HS-27A (cell line): Measurements from ENCODE around the gene NKAIN2.
"Not testable (repeated sequence)": the region's sequence is repeated elsewhere in the genome, so short reads cannot be mapped to it uniquely, and the experiment has no call there.

ENCODE experiments used
- DNase-seq: peaks from one replicate; pipeline ENCODE4 v3.0.0-alpha.2; 2012; ENCODE audit warnings: low read depth, missing footprints

The NKAIN2 gene

DNA sequence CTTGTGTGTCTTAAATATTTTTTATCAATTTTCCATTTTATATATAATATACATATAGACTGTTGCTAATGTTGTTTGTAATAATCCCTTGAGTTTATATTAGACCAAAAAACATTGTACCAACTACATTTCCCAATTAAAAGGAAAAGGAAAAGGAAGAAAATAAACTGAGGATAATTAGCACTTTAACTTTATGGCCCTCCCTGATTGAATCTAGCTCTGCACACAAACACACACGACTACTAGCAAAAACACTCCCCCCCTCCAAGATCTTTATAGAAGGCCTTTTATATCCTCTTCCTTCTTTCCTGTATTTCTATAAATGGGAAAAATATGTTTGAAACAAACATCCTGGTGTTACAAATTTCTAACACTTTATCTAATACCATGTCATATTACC lies 276.8 kb downstream of the NKAIN2 start:
- DNase-seq, result no peak

DNA sequence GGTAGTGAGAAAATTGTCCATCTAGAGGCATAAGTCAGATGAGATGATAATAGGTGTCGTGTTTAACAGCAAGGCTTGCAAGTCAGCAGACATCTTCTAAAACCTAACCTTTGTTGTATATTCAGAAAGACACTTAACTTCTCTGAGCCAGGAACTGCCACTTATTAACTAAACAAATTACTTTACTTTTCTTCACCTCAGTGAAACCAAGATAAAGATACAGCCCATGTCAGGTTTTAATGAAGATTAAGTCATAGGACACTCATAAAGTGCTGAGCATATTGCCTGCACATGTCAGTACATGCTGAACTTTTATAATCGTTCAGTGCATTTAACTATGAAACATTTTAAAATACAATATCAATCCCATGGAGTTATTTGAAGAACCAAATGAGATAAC lies 286.8 kb downstream of the NKAIN2 start:
- DNase-seq, result no peak

- DNase-seq, result no peak
These were observed 295.9 kb downstream of the NKAIN2 start for GRCh38 chr6:124099520-124099919.

- no peak for DNase-seq
These were observed 306.8 kb downstream of the NKAIN2 start for GRCh38 chr6:124110514-124110913.

- DNase-seq, result no peak
These were observed 315.9 kb downstream of the NKAIN2 start for GRCh38 chr6:124119596-124119995.

DNA sequence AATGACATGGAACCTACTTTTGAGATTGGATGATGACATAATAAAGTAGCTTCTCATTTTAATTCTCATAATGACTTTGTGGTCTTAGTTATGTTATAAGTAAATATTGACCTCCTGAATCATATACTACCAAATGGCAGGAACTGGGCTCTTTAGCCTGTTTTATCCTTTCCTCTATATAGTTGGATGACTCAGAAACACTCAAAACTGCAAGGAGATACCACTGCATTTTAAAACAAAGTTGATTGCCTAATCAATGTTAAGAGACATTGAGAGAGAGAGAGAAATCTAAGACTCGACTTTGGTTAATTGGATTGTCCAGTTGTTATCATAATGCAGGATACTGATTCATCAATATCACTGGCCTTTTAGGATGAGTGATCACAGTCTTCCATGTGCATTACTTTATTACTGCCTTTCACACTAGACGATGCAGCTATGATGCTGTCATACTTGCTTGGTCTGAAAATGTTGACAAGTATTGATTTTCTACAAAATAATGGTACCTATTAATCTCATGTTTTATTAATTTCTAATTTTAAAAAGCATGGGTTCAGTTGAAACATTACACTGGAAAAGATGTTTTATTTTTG lies 320.0 kb downstream of the NKAIN2 start:
- no peak for DNase-seq

DNA sequence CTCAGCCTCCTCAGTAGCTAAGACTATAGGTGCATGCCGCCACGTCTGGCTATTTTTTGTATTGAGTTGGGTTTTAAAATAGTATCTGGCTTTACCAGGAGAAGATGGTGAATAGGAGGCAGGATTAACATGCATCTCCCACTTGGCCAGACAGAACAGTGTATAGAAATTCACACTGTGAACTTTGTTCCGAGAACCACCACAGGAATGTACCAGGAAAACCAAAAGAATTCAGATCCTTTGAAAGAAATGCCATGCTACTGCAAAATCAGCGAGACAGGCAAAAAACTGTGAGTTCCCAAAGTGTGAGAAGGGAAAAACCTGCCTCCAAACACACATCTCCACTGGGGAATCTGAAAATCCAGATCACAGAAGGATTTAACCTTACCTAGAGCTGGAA lies 327.6 kb downstream of the NKAIN2 start:
- DNase-seq, result no peak

DNA sequence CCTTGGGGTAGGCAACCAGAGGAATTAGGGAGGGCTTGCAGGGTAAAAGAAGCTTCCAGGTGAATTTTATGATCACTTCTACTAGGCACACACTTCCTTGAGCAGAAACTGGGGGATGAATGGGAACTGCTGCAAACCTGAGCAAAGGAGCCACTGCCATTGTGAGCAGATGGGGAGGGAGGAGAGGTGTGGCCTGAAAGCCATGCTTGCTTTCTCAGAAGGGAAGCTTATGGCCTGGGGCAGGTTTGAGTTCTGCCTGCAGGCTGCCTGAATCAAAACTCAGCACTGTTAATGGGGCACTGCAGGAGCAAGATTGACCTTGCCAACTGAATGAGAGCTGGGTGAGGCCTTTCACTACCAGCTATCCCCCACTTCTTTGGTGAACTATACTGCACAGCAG lies 328.1 kb downstream of the NKAIN2 start:
- no peak for DNase-seq

GRCh38 chr6:124132256-124132655 lies 328.6 kb downstream of the NKAIN2 start:
- DNase-seq, result no peak

DNA sequence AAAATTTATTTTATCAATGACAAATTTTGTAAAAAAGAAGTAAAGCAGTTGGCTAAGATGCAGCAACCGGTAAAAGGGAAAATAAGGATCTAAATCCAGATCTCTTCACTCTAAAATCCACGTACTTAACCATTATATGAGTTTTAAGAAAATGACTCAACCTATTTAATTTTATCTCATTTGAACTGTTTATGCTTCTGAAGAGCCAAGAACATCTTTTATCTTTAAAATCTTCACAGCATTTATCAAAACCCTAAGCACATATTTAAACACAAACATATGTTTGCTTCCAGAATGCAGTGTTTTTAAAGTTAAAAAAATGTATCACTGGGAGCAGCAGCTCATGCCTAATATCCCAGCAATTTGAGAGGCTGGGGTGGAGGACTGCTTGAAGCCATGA lies 339.2 kb downstream of the NKAIN2 start:
- no peak for DNase-seq

- no peak for DNase-seq
These were observed 339.8 kb downstream of the NKAIN2 start for GRCh38 chr6:124143435-124143834.

- no peak for DNase-seq
These were observed 344.0 kb downstream of the NKAIN2 start for GRCh38 chr6:124147621-124148020.

DNA sequence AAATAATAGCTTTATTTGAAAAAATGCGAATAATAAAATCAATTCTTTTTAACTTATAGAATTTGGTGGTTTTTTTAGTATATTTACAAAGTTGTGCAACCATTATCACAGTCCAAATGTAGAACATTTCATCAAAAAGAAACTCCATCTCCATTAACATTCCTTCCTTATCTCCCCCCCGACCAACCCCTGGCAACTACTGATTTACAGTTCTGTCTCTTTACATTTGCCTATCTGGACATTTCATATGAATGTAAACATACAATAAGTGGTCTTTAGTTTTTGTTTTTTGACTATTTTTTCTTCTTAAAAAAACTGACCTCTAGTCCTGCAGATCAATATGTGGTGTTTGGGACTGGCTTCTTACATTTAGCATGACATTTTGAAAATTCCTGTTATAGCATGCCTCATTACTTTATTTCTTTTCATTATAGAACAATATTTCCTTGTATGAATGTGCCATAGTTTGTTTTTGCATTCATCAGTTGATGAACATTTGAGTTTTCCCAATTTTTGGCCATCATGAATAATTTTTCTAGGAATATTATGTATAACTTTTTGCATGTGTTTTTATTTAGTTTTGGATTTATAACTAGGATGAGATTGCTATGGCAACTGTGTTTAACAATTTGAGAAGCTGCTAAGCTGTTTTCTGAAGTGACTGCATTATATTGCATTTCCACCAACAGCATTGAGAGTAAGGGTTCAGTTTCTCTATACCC lies 344.7 kb downstream of the NKAIN2 start:
- no peak for DNase-seq

- DNase-seq, result no peak
These were observed 346.0 kb downstream of the NKAIN2 start for GRCh38 chr6:124149646-124150045.

DNA sequence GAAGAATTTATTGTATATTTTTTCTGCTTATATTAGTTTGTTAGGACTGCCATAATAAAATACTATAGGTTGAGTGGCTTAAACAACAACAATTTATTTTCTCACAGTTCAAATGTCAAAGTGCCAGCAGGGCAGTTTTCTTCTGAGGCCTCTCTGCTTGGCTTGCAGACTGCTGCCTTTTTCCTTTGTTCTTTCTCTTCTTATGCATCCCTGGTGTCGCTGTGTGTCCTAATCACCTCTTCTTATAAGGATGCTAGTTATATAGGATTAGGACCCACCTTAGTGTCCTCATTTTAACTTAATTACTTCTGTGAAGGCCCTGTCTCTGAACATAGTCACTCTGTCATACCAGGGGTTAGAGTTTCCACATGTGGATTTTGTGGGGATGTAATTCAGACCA lies 354.4 kb downstream of the NKAIN2 start:
- DNase-seq, result no peak

DNA sequence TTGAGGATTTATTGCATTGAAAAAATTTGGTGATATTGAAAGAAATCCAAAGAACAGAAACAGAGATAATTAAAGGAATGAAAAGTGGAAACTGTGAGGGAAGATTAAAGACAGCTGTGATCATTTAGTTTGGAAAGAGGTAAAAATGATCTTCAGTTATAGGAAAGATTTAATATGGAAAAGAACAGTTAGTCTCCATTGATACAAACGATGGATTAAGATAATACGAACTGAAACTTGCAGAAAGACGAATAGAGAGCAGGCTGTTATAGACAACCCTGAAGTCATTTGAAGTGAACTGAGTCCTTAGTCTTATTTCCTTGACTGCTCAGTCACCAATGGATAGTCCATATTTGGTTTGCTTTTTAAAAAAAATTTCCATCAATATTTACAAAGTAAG lies 360.0 kb downstream of the NKAIN2 start:
- no peak for DNase-seq

GRCh38 chr6:124164343-124164742 lies 360.7 kb downstream of the NKAIN2 start:
- DNase-seq, result no peak

DNA sequence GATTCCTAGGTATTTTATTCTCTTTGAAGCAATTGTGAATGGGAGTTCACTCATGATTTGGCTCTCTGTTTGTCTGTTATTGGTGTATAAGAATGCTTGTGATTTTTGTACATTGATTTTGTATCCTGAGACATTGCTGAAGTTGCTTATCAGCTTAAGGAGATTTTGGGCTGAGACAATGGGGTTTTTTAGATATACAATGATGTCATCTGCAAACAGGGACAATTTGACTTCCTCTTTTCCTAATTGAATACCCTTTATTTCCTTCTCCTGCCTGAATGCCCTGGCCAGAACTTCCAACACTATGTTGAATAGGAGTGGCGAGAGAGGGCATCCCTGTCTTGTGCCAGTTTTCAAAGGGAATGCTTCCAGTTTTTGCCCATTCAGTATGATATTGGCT lies 363.6 kb downstream of the NKAIN2 start:
- DNase-seq, result not testable (repeated sequence)

DNA sequence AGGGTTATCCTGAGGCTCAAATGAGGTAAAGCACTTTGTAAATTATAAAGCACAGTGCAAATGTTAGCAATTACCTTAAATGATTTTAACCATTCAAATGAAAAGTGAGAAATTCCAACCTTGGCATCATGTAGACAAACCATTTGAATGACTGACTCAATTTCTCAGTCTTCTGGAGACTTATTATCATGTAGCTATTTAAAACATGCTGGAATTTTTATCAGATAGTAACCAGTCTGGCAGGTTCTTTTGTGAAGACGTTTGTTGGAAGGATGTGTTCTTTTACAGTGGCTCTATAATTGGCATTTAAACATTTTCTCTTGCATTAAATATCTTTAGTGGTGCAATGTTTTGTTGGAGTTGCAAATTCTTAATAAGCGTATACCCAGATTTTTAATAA lies 386.6 kb downstream of the NKAIN2 start:
- DNase-seq, result no peak

- no peak for DNase-seq
These were observed 389.5 kb downstream of the NKAIN2 start for GRCh38 chr6:124193132-124193531.

DNA sequence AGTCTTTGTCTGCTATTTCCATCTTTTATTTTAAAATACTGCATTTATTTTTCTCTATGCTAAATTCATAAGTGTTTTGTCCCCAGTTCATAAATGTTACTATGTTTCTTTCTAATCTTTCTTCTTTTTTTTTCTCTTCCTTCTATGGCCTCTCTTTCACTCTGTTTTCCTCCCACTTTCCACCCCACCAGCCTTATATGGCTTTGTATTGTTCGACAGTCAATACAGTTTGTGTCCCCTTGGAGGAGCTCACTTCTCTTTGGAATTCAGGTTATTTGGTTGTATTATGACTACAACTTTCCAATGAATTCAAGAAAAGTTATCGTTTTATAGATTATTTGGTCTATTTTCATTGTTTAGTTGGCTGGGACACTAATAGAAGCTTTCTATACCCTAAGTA lies 393.5 kb downstream of the NKAIN2 start:
- no peak for DNase-seq

GRCh38 chr6:124199286-124199685 lies 395.6 kb downstream of the NKAIN2 start:
- no peak for DNase-seq

GRCh38 chr6:124200661-124201060 lies 397.0 kb downstream of the NKAIN2 start:
- no peak for DNase-seq
